GM12872 (cell line): Measurements from ENCODE around the gene TMEM119.

Experiments used
- CTCF ChIP-seq: IDR thresholded peaks from 3 replicates; pipeline ENCODE4 v1.5.1; 2011; ENCODE audit warnings: low read depth, mild to moderate bottlenecking, low read length, moderate library complexity; ENCODE audit not compliant: insufficient read depth

Gene TMEM119

GRCh38 chr12:108560321-108560721 is 37.6 kb downstream of the TMEM119 start:
- TF ChIP-seq CTCF = no peak

GRCh38 chr12:108559748-108560147 is 38.1 kb downstream of the TMEM119 start:
- no peak for TF ChIP-seq CTCF

GRCh38 chr12:108559007-108559655 is 38.8 kb downstream of the TMEM119 start:
- TF ChIP-seq CTCF = no peak

- TF ChIP-seq CTCF = no peak
Observed at GRCh38 chr12:108553799-108554198, 44.1 kb downstream of the TMEM119 start.

GRCh38 chr12:108551535-108551934 is 46.3 kb downstream of the TMEM119 start:
- no peak for TF ChIP-seq CTCF

- no peak for TF ChIP-seq CTCF
Observed at GRCh38 chr12:108548954-108549521, 48.8 kb downstream of the TMEM119 start.

GRCh38 chr12:108547686-108548085 is 50.2 kb downstream of the TMEM119 start:
- no peak for TF ChIP-seq CTCF
